Measurements from ENCODE around the gene SRSF9. TPM values are rescaled to one million over a fixed set of nuclear protein-coding genes. Genes with fewer than 3 reads are reported as not detected.

Gene SRSF9
- polyA plus RNA-seq, 2 of the 4 experiments (the other 2 are of a cell fraction): 218 to 306 TPM

GRCh38 chr12:120453977-120454376 lies 15.6 kb downstream of the SRSF9 start:
- H3K4me1 ChIP-seq: no peaks in the 10 kb centered on the region
- FAIRE-seq: no peak
- CTCF ChIA-PET: interaction anchor here (1.1 to 12.0 kb wide), 6 partner anchors 9 to 518 kb away, joined by 3 to 167 read pairs (median 5); partner anchors contain the start of gene SRSF9

GRCh38 chr12:120453060-120453750 lies 16.3 kb downstream of the SRSF9 start:
- H3K9me3 ChIP-seq: no peaks in the 10 kb centered on the region
- no peak overlapping the region for H3K4me2 ChIP-seq
- ChIA-PET POLR2A (interaction anchor here (0.6 to 0.7 kb wide), 2 partner anchors 25 to 543 kb away, joined by 3 to 4 read pairs; no protein-coding TSS in a partner anchor), CTCF (interaction anchor here (0.6 to 12.0 kb wide), 10 partner anchors 8 to 519 kb away, joined by 3 to 167 read pairs (median 4); partner anchors contain the start of gene SRSF9)
- no peak overlapping the region for H3K27ac ChIP-seq
- DNase-seq (ENCODE audit: low read depth in 1 of 2, low spot score in 1 of 2) (no peak), FAIRE-seq (no peak), ATAC-seq (no peak)
- no peak overlapping the region for H3K4me3 ChIP-seq
- H3K4me1 ChIP-seq: no peaks in the 10 kb centered on the region
- 91% methylated on average over 3 of the region's 3 CpGs for WGBS (ENCODE audit: missing lambda C conversion rate)
- TF ChIP-seq CHD4 (IDR thresholded peaks at IDR 0.05; ENCODE audit: borderline replicate concordance) (no peak), SREBF2 (IDR thresholded peaks at IDR 0.05) (no peak), ELK1 (IDR thresholded peaks at IDR 0.05; ENCODE audit: low read depth, low read length) (no peak), POLR2AphosphoS2 (conservative IDR thresholded peaks at IDR 0.05; ENCODE audit: low read length) (no peak), KDM5A (IDR thresholded peaks at IDR 0.05) (no peak), SMC3 (IDR thresholded peaks at IDR 0.05) (no peak), ZNF302 (CRISPR knock-in tag; IDR thresholded peaks at IDR 0.05) (no peak), MAX (IDR thresholded peaks at IDR 0.05) (no peak), RAD21 (conservative IDR thresholded peaks at IDR 0.05 in 1 of 2, IDR thresholded peaks at IDR 0.05 in 1 of 2) (no peak), PHF8 (IDR thresholded peaks at IDR 0.05; ENCODE audit: borderline replicate concordance, low read depth) (no peak)
- TF ChIP-seq, protein P1, sequence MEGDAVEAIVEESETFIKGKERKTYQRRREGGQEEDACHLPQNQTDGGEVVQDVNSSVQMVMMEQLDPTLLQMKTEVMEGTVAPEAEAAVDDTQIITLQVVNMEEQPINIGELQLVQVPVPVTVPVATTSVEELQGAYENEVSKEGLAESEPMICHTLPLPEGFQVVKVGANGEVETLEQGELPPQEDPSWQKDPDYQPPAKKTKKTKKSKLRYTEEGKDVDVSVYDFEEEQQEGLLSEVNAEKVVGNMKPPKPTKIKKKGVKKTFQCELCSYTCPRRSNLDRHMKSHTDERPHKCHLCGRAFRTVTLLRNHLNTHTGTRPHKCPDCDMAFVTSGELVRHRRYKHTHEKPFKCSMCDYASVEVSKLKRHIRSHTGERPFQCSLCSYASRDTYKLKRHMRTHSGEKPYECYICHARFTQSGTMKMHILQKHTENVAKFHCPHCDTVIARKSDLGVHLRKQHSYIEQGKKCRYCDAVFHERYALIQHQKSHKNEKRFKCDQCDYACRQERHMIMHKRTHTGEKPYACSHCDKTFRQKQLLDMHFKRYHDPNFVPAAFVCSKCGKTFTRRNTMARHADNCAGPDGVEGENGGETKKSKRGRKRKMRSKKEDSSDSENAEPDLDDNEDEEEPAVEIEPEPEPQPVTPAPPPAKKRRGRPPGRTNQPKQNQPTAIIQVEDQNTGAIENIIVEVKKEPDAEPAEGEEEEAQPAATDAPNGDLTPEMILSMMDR (IDR thresholded peaks at IDR 0.05): no peak

More at GRCh38 chr12:120453977-120454376, 15.6 kb downstream of the SRSF9 start:
- H3K4me2 ChIP-seq: no peak overlapping the region
- no peaks in the 10 kb centered on the region for H3K9me3 ChIP-seq
- POLR2A ChIA-PET: no interaction called here
- DNase-seq (ENCODE audit: low read depth in 1 of 2, low spot score in 1 of 2) (peak; percentile 42 to 61), ATAC-seq (peak; percentile 66 to 78; a peak in 5 of 6 replicates)
- no peak overlapping the region for H3K4me3 ChIP-seq
- no peak overlapping the region for H3K27ac ChIP-seq
- TF ChIP-seq TP53 (CRISPR knock-in tag; IDR thresholded peaks at IDR 0.05): no peak
- no peak for TF ChIP-seq POLR2AphosphoS2 (conservative IDR thresholded peaks at IDR 0.05; ENCODE audit: low read length)
- no peak for TF ChIP-seq CEBPB (IDR thresholded peaks at IDR 0.05)
- TF ChIP-seq POLR2A (IDR thresholded peaks at IDR 0.05; ENCODE audit: low read length): no peak
- TF ChIP-seq, protein P2, sequence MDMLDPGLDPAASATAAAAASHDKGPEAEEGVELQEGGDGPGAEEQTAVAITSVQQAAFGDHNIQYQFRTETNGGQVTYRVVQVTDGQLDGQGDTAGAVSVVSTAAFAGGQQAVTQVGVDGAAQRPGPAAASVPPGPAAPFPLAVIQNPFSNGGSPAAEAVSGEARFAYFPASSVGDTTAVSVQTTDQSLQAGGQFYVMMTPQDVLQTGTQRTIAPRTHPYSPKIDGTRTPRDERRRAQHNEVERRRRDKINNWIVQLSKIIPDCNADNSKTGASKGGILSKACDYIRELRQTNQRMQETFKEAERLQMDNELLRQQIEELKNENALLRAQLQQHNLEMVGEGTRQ (IDR thresholded peaks at IDR 0.05): no peak
- no peak for TF ChIP-seq SMC3 (IDR thresholded peaks at IDR 0.05)
- no peak for TF ChIP-seq HOXB5 (CRISPR knock-in tag; IDR thresholded peaks at IDR 0.05)
- no peak for TF ChIP-seq FOSL2 (IDR thresholded peaks at IDR 0.05)
- TF ChIP-seq FOSL2 (CRISPR knock-in tag; IDR thresholded peaks at IDR 0.05): no peak
- TF ChIP-seq HEYL (CRISPR knock-in tag; IDR thresholded peaks at IDR 0.05): no peak
- TF ChIP-seq NFE2L2 (conservative IDR thresholded peaks at IDR 0.05; ENCODE audit: low read length): no peak
- TF ChIP-seq RAD21 (conservative IDR thresholded peaks at IDR 0.05 in 1 of 2, IDR thresholded peaks at IDR 0.05 in 1 of 2): 0 out of 5 replicates have a peak, but pooled peaks of 1 of the 2 experiments have one; percentile 26
- TF ChIP-seq MAFK (IDR thresholded peaks at IDR 0.05; ENCODE audit: partially characterized antibody): peak; percentile 93
- no peak for TF ChIP-seq ZFP36 (IDR thresholded peaks at IDR 0.05; ENCODE audit: borderline replicate concordance, partially characterized antibody)
- TF ChIP-seq CHD2 (IDR thresholded peaks at IDR 0.05; ENCODE audit: low read length, partially characterized antibody): no peak
- TF ChIP-seq, protein P1 (IDR thresholded peaks at IDR 0.05): peak; percentile 48
- no peak for TF ChIP-seq REST (IDR thresholded peaks at IDR 0.05)
- no peak for TF ChIP-seq TFCP2L1 (CRISPR knock-in tag; IDR thresholded peaks at IDR 0.05)
- 64% methylated on average over 4 of the region's 4 CpGs for WGBS (ENCODE audit: missing lambda C conversion rate)
